Measurements from ENCODE around the gene ITGA1.

The ITGA1 gene

DNA sequence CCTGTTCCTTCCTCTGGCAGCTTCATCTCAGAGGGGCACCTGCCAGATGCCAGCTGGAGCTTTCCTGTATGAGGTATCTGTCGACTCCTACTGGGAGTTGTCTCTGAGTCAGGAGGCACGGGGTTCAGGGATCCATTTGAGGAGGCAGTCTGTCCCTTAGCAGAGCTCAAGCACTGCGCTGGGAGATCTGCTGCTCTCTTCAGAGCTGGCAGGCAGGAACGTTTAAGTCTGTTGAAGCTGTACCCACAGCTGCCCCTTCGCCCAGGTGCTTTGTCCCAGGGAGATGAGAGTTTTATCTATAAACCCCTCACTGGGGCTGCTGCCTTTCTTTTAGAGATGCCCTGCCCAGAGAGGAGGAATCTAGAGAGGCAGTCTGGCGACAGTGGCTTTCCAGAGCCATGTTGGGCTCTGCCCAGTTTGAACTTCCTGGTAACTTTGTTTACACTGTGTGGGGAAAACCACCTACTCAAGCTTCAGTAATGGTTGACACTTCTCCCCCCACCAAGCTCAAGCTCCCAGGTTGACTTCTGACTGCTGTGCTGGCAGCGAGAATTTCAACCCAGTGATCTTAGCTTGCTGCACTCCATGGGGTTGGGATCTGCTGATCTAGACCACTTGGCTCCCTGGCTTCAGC lies 189.7 kb downstream of the ITGA1 start:
- no peak for DNase-seq

DNA sequence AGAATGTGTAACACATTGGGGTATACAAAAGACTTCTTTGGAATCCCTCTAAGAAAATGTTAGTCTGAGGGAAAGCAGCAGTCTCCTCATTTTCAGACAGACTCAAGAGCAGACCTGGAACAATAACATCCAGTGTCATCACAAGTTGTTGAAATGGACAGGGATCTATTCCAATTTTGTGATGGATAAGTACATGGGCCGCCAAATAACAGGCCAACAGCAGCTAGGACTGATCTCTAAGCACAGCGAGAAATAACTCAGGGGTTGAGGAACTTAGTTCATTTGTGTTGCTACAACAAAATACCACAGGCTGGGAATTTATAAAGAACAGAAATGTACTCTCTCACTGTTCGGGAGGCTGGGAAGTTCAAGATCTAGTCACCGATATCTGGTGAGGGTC lies 193.8 kb downstream of the ITGA1 start:
- no peak for DNase-seq

- DNase-seq = no peak
Observed at GRCh38 chr5:52983731-52984636, 196.3 kb downstream of the ITGA1 start.

GRCh38 chr5:52985306-52985705 lies 197.6 kb downstream of the ITGA1 start:
- no peak for DNase-seq

DNA sequence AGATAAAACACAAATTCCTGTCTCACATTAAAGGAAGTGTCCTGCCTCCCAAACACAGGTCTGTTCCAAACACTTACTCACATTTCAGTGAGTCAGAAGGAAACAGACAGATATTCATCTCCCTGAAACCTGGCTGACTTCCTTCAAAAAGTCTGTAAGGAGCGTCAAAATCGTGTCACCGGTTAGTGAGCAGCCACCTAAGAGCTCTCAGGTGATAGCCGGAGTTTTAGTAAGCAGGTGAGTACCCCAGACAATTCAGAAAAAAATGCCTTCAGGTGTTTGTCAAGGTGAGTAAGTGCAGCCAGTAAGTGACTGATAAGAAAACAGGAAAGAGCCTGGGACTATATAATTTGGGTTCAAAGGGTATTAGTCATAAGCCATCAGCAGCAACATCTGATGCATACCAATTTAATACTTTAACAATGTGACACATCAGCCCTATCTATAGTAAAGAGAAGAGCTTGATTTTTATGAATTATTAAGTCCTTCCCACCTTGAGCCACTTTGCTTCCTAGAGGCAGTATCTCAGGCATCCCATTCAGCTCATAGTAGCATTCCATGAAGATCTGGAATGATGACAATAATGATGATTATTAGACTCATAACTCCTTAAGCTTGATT lies 200.1 kb downstream of the ITGA1 start:
- DNase-seq = no peak

DNA sequence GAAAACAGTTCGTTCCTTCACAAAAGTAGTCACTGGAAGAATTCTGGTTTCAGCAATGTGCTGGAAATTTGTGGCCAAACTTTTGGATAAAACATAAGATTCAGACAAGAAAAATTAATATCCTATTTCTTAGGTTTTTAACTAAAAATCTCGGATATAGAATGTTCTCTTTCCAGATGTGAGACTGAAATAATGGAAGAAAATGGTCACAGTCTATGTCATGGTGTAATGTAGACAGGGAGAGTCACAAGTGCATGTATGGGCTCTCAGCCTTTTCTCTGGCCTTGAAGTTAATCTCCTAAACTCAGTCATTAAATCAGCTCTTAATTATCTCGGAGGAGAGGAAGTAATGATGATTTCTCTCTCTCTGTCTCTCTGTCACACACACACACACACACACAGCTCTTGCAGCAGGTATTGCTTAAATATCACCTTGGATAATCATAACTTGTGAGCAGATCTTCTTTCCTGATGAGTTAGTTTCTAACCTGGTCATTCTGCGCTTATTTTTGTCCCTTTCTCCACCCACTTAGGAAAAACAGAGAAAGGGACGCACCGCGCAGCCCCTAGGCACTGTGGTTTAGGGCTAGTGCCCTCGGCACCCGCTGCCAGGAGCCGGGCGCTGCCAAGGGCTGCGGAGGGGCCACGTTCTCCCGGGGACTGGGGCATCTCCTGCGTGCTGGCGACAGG lies 200.8 kb downstream of the ITGA1 start:
- peak; percentile 2 for DNase-seq

- peak; percentile 27 for DNase-seq
Observed at GRCh38 chr5:52989025-52989780, 201.5 kb downstream of the ITGA1 start, which contains the start of gene ITGA2. TSS of gene ITGA2 (plus strand) at chr5:52989352. CDS start at chr5:52989469, 117 bp downstream.

DNA sequence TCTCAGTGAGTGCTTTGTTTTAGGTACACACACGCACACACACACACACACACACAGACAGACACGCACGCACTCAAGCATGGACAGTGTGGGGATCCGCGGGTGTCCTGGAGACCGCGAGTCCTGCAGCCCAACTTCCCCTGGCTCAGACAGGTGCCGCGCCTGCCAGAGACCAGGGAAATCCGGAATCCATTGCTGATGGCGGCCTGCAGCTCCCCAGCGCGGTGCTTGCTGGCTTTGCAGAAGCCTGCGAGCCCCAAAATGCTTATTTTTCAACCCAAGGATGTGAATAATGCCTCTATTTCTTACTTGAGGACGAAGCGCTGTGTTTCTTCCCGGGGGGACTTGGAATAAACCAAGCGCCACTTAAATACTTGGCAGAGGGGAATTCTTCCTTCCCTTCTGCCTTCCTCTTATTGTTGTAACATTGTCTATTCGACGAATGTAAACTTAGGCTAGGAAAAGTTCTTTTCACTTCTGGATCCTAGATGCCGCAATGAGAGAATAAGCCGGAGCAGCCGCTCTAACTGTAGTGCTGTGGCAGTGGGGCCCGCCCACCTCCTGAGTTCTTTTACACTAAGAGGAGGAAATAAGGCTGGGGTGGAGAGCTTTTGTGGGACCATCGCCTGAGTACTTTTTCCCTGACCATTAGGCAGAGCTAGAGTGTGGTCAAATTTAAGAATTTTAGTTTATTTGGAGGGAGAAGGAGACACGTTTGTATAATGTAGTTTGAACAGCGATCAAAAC lies 202.2 kb downstream of the ITGA1 start:
- no peak for DNase-seq

DNA sequence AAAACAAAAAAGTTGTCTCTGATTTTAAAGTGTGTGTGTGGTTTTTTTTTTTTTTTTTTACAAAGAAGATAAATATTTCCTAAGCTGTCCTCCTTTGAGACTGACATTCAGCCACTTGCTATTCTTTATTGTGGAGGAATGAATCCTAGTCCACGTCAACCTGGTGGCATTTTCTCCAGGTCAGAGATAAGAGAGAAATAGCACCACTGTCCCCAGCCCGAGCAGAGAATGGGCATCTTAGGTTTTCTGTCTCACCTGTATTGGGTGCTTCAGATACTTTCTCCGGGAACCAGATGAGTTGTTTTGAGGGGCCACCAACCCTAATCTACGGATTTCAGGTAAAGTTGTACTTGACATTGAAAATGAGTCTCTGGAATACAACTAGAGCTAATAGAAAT lies 202.8 kb downstream of the ITGA1 start:
- DNase-seq = no peak

DNA sequence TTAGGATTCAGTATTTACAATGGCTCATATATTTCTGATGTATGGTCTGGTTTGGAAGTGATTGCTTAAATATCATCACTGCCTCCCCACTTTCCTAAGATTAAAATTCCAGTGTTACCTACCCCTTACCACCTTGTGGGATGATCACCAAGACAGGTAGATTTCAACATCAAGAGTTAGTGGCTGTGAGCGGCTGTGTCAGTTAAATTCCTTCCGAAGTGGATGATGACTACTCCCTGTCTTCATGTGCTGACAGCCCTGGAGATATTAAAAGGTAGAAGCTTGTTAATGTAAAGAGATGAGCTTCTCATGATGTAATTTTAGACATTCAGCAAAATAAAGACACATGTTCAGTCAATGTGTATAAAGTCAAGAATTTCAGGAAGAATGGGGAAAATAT lies 205.7 kb downstream of the ITGA1 start:
- no peak for DNase-seq

DNA sequence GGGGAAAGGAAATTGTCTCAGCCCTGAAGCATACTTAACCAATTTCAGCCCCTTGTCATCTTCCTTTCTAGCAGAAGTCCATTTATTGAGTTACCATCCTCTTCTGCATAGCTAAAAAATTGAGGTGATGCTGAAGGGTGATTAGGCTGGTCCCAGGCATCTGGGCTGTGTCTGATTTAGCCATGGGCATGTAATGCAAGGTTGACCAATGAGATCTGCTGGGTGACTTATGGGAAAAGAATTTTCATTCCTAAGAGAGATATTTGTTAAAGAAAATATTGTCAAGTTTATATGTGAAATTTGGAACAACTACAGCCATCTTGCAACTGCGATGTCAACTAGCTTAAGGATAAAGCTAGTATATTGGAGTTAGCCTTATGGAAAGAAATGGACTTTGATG lies 206.6 kb downstream of the ITGA1 start:
- no peak for DNase-seq

GRCh38 chr5:52995095-52995494 lies 207.4 kb downstream of the ITGA1 start:
- no peak for DNase-seq

GRCh38 chr5:52995914-52996313 lies 208.2 kb downstream of the ITGA1 start:
- DNase-seq = no peak

GRCh38 chr5:52996979-52997378 lies 209.3 kb downstream of the ITGA1 start:
- DNase-seq = no peak

GRCh38 chr5:52997424-52997823 lies 209.7 kb downstream of the ITGA1 start:
- no peak for DNase-seq

DNA sequence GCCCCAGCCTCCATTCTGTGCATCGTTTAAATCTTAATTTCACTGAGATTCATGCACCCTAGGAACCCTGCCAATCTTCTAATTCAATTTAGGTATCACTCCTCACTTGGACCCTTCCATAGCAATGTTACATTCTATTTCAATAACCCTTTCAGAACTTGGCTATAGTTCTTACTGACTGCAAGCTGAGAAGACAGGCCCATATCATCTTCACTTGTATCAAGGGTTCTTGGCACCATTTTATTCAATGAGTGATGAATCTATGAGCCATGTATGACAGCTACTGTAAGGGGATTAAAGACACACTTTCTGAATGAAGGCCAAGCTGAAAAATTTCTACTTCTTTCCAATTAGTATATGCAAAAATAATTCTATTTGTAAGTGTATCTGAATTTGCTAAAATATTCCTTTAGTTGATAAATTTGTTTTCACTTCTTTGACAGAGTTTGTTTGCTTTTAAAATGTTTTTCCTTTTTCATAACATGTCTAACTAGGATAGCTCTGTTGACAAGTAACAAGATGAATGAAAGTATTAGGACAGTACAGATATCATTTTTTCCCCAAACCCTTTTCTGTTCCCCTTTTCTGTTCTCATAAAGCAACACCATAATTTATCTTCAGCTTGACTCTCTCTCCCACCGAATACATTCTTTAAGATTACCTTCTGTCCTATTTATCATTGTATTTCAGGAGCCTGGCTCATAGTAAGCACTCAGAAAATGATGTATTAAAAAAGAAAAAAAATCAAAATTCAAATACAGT lies 211.0 kb downstream of the ITGA1 start:
- DNase-seq = no peak

DNA sequence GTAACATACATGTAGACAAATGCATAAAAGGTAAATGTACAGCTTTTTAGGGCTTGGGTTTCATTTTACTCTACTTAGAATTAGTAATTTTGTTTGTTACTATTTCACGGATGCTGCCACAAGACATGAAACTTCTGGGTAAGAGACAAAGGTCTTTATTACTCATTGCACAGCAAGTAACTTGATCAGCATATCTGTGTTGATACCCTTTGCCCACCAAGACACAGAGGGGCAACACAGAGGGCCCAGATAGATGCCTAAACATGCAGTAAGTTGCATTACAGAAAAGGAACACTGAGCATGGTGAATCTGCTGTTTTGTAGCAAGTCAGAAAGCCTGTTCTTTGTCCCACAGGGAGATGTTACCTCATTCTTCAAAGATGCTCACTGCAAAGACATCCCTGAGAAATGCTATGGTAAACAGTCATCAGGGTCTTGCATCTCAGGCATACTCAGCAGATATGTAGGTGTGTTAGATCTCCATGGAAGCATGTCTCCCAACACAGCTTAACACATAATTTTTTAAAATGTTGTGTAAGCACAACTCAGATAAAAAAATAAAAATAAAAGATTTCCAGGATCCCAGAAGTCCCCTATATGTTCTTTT lies 211.7 kb downstream of the ITGA1 start:
- no peak for DNase-seq

DNA sequence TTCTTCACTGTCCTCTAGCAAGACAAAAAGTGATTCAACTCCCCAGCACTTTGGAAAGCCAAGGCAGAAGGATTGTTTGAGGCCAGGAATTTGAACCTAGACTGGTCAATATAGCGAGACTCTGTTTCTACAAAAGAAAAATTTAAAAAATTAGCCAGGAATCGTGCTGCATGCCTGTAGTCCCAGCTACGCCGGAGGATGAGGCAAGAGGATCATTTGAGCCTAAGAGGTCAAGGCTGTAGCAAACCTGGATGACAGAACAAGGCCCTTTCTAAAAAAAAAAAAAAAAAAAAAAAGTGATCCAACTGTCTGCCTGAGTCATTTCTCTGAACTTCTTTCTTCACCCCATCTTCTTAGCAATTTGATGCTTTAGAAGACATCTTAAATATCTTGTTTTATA lies 213.8 kb downstream of the ITGA1 start:
- no peak for DNase-seq

- DNase-seq = no peak
Observed at GRCh38 chr5:53002491-53002890, 214.8 kb downstream of the ITGA1 start.

GRCh38 chr5:53003144-53003543 lies 215.4 kb downstream of the ITGA1 start:
- DNase-seq = no peak

Measured in NCI-H524 treated with DMSO at 0.1 percent for 48 hours (cell line).